HG03439 (cell line): ENCODE data around the gene CXorf51A.
"Not testable (repeated sequence)": the region's sequence is repeated elsewhere in the genome, so short reads cannot be mapped to it uniquely, and the experiment has no call there.

Experiments
- ATAC-seq: cut with Tn5 transposase; IDR thresholded peaks from one replicate; pipeline ENCODE4 v1.9.1; 2021; ENCODE audit warnings: mild to moderate bottlenecking, moderate library complexity; ENCODE audit not compliant: unreplicated experiment

The CXorf51A gene

GRCh38 chrX:146814644-146815043, at the start of gene CXorf51A:
TSS of gene CXorf51A (minus strand) at chrX:146814744. CDS start at chrX:146814723, 21 bp downstream.
- ATAC-seq: not testable (repeated sequence)

DNA sequence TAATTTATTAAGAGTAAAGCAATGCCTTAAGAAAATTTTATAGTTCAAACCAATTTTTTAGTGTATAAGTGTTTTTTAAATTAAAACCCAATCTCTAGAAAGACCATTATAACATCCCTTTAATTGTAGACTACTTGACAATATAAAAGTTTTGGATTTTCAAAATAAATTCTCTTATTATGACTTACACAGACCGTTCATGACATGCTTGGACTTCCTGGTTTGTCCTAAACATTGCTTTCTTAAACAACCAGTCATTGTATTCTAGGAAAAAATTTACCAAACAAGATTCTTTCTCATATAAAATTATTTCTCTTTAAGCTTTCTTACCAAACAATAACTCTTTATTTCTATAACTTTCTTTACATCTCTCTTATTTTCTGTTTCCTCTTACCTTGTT, 49.0 kb upstream of the CXorf51A start:
- no peak for ATAC-seq

GRCh38 chrX:146854281-146854680, 39.7 kb upstream of the CXorf51A start:
- ATAC-seq: no peak

DNA sequence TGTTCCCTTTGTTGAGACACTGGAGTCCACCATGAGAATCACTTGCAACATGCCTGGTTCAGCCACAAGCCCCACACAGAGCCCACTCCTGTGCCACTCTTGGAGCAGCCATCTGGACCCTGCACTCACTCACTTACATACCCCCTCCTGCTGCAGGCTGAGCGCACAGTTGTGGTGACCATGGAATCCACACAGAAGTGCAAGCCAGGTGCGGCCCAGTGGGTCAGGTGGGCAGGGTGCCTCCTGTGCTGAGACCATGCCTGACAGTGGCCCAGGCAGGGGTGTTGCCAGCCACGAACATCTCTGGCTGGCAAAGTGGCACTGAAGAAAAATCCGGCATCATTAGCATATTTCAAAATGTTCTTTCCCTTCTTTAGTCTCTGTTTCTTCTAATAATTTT, 17.4 kb upstream of the CXorf51A start:
- no peak for ATAC-seq

DNA sequence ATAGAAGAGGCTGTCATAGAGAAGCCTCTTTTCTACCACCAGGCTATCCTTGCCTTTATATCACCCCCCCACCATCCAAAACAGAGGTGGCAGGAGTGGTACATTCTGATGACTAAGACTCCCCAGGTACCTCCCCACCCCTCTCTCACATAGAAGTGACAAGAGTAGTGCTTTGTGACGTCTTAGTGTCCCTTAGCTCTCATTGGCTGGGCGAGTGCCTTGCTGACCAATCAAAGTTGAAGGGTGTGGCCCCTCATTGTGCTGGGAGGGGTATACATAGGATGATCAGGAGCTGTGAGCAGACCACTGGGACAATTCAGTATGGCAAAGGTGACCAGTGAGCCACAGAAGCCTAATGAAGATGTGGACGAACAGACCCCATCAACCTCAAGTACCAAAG, 5.1 kb downstream of the CXorf51A start, which contains the start of gene CXorf51B:
Gene CXorf51B, plus strand, starts transcription at position 301 of the 400 bp plus-strand sequence. Its CDS starts 21 bp downstream, at position 322.
- ATAC-seq: not testable (repeated sequence)
